ENCODE data around the gene BMP7.
"Not testable (repeated sequence)": the region's sequence is repeated elsewhere in the genome, so short reads cannot be mapped to it uniquely, and the experiment has no call there.

Gene BMP7

DNA sequence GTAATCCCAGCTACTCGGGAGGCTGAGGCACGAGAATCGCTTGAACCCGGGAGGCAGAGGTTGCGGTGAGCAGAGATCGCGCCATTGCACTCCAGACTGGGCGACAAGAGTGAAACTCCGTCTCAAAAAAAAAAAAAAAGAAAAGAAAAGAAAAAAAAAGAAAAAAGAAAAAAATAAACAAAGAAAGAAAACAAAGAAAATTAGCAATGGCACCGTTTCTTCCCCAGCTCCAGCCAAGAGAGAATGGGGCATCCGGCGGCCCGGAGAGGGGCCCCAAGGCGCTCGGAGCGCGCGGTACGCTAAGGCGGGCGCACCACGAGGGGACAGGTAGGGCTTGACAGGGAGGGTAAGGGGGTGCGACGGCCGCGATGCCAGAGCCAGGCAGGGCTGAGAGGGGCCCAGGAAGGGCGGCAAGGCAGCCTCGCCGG lies 1.5 kb downstream of the BMP7 start:
- not testable (repeated sequence) for DNase-seq

GRCh38 chr20:57263801-57264792 lies 2.3 kb downstream of the BMP7 start:
- no peak for DNase-seq

GRCh38 chr20:57262784-57263609 lies 3.4 kb downstream of the BMP7 start:
- no peak for DNase-seq

DNA sequence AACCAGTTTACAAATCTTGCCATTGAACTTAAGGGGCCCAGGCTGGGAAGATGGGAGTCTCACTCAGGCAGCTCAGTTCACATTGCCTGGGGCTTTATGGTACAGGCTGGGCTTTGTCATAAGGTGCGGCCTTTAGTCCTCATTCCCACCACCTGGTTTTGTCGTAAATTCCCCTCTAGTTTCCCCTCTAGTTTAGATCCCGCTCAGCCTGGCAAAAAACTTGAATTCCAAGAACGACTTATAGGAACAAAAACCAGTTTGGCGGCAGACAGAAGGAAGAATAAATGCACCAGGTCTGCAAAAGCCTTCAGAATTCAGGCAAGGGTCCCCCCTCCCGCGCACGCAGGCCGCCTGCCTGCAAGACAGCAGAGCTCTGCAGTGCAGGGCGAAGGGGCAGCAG lies 4.1 kb downstream of the BMP7 start:
- DNase-seq = no peak

GRCh38 chr20:57261457-57262251 lies 4.8 kb downstream of the BMP7 start:
- DNase-seq = no peak

- no peak for DNase-seq
These were observed 5.5 kb downstream of the BMP7 start for GRCh38 chr20:57260934-57261333.

DNA sequence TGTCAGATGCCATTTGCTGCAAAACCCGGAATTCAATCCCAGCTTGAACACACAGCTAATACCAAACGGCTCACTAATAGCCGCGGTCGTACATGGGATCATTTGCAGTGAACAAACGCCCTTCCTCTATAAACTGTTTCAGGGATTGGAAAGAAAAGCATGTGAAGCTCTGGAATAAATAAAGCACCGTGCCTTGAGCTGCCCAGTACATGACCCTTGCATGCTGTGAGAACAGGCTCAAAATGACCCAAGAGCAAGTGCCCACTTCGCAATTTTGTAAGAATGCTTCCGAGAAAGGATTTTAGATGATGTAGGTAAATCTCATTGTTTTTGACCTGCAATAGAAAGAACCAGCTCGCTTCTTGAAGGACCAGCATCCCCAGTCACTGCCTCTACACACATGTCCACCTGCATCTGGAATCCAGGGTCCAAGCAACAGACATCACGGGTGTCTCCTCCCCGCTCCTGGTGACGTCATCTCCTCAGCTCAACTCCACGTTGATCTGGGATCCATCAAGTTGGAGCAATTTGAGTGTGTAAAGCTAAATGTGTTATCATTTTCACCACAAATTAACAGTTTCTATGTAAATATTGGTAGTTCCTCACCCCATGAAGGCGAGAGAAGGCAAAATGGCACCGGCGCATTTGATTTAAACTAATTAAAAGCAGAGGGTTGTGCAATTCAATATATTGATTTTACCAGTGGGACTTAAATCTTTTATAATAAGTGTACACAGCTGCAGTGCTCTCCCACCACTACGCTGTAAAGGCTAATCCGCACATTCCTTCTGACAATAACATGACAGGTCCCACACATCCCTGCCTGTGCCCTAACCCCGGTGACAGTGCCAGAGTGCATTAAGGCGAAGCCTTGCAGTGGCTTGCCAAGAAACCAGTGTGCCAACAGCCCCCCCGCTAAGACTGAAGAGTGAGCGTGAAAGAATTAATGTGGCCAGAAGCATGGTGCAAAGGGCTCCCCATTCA lies 6.2 kb downstream of the BMP7 start:
- no peak for DNase-seq

GRCh38 chr20:57259121-57259937 lies 7.1 kb downstream of the BMP7 start:
- no peak for DNase-seq

- no peak for DNase-seq
These were observed 8.6 kb downstream of the BMP7 start for GRCh38 chr20:57257701-57258453.

DNA sequence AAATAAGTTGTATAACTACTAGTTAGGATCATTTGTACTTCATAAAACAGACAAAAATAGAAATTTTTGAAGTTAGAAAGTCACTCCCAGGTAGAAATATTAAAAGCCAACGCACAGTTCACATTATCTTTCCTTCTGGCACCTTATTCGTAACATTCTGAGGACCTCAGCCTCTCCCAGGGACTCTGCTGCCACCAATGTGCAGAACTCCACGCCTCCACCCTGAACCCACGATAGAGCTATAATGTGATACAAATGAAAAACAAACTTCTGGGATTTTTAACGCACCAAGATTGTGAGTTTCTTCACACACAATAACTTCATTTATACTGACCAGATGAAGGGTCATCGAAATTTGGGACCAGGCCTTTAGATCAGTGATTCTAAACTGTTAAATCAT lies 9.5 kb downstream of the BMP7 start:
- no peak for DNase-seq

GRCh38 chr20:57256205-57256604 lies 10.2 kb downstream of the BMP7 start:
- no peak for DNase-seq

GRCh38 chr20:57255183-57255582 lies 11.3 kb downstream of the BMP7 start:
- no peak for DNase-seq

DNA sequence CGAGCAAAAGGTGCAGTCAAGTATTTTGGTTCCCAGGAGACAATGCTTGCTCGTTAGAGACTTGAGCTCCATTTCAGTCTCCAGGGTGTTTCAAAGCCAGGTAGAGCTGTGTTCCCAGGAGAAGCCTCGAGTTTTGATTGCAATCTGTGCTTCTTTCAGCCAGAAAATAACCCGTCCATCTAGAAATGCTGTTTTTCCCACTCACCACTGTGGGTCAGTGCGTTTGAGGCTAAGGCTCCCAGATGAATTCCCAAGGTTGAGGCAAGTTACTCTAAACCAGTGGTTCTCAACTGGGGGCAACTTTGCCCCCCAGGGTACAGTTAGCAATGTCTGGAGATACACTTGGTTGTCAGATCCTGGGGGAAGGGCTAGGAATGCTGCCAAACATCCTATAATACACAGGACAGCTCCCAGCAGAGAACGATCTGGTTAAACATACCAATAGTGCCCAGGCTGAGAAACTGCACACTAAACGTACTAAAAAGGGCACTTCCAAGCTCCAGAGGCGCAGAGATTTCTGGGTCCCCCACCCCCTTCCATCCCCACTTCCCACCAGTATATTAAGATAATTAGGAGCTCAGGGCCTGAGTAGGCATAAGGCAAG lies 13.8 kb downstream of the BMP7 start:
- no peak for DNase-seq

DNA sequence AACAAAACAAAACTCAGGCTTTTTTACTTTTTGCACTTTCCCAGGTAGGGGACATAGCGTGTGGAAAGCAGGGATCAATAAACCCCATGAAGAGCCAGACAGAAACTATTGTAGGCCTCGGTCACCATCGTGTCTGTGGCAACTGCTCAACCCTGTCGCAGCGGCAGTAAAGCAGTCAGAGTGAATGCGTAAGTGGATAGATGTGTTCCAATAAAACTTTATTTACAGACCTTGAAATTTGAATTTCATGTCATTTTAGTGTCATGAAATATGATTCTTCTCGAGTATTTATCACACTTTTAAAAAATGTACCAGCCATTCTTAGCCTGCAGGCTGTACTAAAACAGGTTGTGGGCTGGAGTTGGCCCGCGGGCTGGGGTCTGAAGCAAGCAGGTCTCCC lies 14.5 kb downstream of the BMP7 start:
- no peak for DNase-seq

DNA sequence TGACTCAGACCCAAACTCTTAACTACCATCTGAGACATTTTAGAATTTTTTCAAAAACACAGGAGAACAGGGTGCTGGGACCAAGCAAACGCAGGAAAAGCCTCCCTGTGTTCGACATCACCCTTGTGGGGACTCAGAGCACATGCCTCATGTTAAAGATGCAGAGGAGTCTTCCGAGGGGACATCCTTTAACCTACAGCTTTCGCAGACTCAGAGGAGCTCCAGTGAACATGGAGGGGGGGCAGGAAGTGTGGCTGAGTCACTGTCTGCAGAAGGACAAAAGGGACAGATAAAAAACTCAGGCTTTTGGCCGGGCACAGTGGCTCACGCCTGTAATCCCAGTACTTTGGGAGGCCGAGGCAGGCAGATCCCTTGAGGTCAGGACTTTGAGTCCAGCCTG lies 15.1 kb downstream of the BMP7 start:
- no peak for DNase-seq

GRCh38 chr20:57250607-57251343 lies 15.7 kb downstream of the BMP7 start:
- DNase-seq = no peak

GRCh38 chr20:57249772-57250171 lies 16.7 kb downstream of the BMP7 start:
- DNase-seq = no peak

- DNase-seq = no peak
These were observed 17.4 kb downstream of the BMP7 start for GRCh38 chr20:57249073-57249472.

All from NCI-H2029 treated with DMSO at 0.1 percent for 48 hours (cell line).